ENCODE measurements around the gene POPDC2. TPM values are rescaled to one million over a fixed set of nuclear protein-coding genes. Genes with fewer than 3 reads are reported as not detected.

Gene POPDC2
- total RNA-seq, 4 donors from 2014 or later, result 0.18 to 3.8 (median 0.91) TPM; not detected in 1

GRCh38 chr3:119625451-119626153 lies 34.8 kb downstream of the POPDC2 start:
- peak overlapping the region in 1 of 4 donors; percentile 49 for H3K27ac ChIP-seq
- TF ChIP-seq POLR2A (IDR thresholded peaks at IDR 0.05), result no peak
- no peak for TF ChIP-seq CTCF (IDR thresholded peaks at IDR 0.05)
- no peaks in the 10 kb centered on the region for H3K36me3 ChIP-seq
- H3K9me3 ChIP-seq, result no peaks in the 10 kb centered on the region
- no peaks in the 10 kb centered on the region for H3K27me3 ChIP-seq
- intact Hi-C loops (cut with DNase I), result no loop called here
- H3K4me1 ChIP-seq, result peaks cover 0 to 37% (median 11%) of the 10 kb centered on the region in 3 donors
- H3K4me3 ChIP-seq, result no peak overlapping the region
- no peak for DNase-seq
- 68 to 74% methylated on average over 5 to 7 of the region's 8 CpGs for WGBS, 2 donors

GRCh38 chr3:119624002-119624720 lies 36.2 kb downstream of the POPDC2 start:
- no peaks in the 10 kb centered on the region for H3K27me3 ChIP-seq
- TF ChIP-seq CTCF (IDR thresholded peaks at IDR 0.05) (no peak), POLR2A (IDR thresholded peaks at IDR 0.05) (no peak)
- H3K27ac ChIP-seq, result no peak overlapping the region
- H3K4me1 ChIP-seq, result peaks cover 0 to 28% (median 3%) of the 10 kb centered on the region in 3 donors
- WGBS, 2 donors, result 71 to 80% methylated on average over 7 to 9 of the region's 9 CpGs
- no peak overlapping the region for H3K4me3 ChIP-seq
- no peak for DNase-seq
- H3K36me3 ChIP-seq, result no peaks in the 10 kb centered on the region
- intact Hi-C loops (cut with DNase I), result no loop called here
- H3K9me3 ChIP-seq, result no peaks in the 10 kb centered on the region

GRCh38 chr3:119620899-119621298 lies 39.5 kb downstream of the POPDC2 start:
- no peak overlapping the region for H3K4me3 ChIP-seq
- no peak overlapping the region for H3K27ac ChIP-seq
- intact Hi-C loops (cut with DNase I), result no loop called here
- H3K4me1 ChIP-seq, result no peaks in the 10 kb centered on the region
- TF ChIP-seq POLR2A (IDR thresholded peaks at IDR 0.05), result no peak
- no peak for TF ChIP-seq CTCF (IDR thresholded peaks at IDR 0.05)
- no peaks in the 10 kb centered on the region for H3K9me3 ChIP-seq
- no peaks in the 10 kb centered on the region for H3K27me3 ChIP-seq
- no peak for DNase-seq
- WGBS, 2 donors, result 90 to 95% methylated on average over 3 of the region's 5 CpGs
- H3K36me3 ChIP-seq, result no peaks in the 10 kb centered on the region

- intact Hi-C loops (cut with DNase I), result no loop called here
- Histone ChIP-seq H3K27ac (no peak overlapping the region), H3K36me3 (no peaks in the 10 kb centered on the region), H3K4me3 (no peak overlapping the region), H3K27me3 (no peaks in the 10 kb centered on the region), H3K4me1 (no peaks in the 10 kb centered on the region), H3K9me3 (no peaks in the 10 kb centered on the region)
- DNase-seq, result no peak
- 58 to 59% methylated on average over 6 to 7 of the region's 7 CpGs for WGBS, 2 donors
- TF ChIP-seq POLR2A (IDR thresholded peaks at IDR 0.05), result no peak
- no peak for TF ChIP-seq CTCF (IDR thresholded peaks at IDR 0.05)
Observed at GRCh38 chr3:119619094-119619493, 41.3 kb downstream of the POPDC2 start.

GRCh38 chr3:119616056-119616455 lies 44.3 kb downstream of the POPDC2 start:
- Histone ChIP-seq H3K4me3 (no peak overlapping the region), H3K27ac (no peak overlapping the region), H3K36me3 (no peaks in the 10 kb centered on the region), H3K27me3 (no peaks in the 10 kb centered on the region), H3K9me3 (no peaks in the 10 kb centered on the region), H3K4me1 (no peaks in the 10 kb centered on the region)
- 75 to 93% methylated on average over 4 of the region's 4 CpGs for WGBS, 2 donors
- intact Hi-C loops (cut with DNase I), result no loop called here
- no peak for TF ChIP-seq CTCF (IDR thresholded peaks at IDR 0.05)
- no peak for TF ChIP-seq POLR2A (IDR thresholded peaks at IDR 0.05)
- no peak for DNase-seq
